ENCODE results near the gene USP15.
"Not testable (repeated sequence)": the region's sequence is repeated elsewhere in the genome, so short reads cannot be mapped to it uniquely, and the experiment has no call there.

USP15 gene

DNA sequence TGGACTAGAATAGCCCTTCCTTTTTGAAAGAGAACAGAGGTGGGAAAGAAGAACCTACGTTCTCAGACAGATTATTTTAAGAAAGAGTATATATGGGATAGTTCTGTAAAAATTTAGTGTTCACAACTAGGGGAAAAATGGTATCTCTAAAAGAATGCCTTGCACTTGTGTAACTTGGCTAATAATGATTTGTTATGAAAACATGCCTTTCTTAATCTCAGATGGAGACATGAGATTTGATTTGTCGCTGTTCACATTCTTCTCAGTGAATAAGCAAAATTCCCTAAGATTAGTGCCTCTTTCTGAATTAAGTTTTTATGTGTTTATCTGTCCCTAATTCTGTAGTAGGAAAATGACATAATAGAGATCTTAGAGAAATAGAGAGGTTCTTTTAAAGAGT, 100.8 kb downstream of the USP15 start:
- Histone ChIP-seq H3K9me3 (no peaks in the 10 kb centered on the region), H3K36me3 (peaks cover 74% of the 10 kb centered on the region), H3K27ac (no peak overlapping the region), H3K4me3 (ENCODE audit: low read depth in 1 of 2, low read length in 1 of 2) (no peak overlapping the region), H3K27me3 (no peaks in the 10 kb centered on the region), H3K4me1 (ENCODE audit: control insufficient read depth in 1 of 2, insufficient read depth in 1 of 2, low read depth in 1 of 2, low read length in 1 of 2) (no peaks in the 10 kb centered on the region)
- TF ChIP-seq, protein P1, sequence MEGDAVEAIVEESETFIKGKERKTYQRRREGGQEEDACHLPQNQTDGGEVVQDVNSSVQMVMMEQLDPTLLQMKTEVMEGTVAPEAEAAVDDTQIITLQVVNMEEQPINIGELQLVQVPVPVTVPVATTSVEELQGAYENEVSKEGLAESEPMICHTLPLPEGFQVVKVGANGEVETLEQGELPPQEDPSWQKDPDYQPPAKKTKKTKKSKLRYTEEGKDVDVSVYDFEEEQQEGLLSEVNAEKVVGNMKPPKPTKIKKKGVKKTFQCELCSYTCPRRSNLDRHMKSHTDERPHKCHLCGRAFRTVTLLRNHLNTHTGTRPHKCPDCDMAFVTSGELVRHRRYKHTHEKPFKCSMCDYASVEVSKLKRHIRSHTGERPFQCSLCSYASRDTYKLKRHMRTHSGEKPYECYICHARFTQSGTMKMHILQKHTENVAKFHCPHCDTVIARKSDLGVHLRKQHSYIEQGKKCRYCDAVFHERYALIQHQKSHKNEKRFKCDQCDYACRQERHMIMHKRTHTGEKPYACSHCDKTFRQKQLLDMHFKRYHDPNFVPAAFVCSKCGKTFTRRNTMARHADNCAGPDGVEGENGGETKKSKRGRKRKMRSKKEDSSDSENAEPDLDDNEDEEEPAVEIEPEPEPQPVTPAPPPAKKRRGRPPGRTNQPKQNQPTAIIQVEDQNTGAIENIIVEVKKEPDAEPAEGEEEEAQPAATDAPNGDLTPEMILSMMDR (IDR thresholded peaks at IDR 0.05) = no peak

DNA sequence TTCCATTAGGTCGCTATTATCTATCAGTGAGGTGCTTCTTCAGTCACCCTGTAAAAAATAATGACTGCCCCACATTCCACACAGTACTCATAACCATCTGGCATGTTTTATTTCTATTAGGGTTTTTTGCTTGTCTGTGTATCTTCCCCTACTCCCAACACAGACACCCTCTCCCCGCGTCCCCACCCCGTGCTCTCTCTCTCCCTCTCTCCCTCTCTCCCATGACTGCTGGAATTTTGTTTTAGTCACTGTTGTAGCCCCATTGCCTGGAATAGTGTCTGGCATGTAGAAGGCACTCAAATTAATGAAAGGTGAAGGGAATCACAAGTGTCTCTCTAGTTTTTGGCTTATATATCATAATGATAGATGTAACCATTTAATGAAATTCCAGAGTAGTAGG, 103.3 kb downstream of the USP15 start:
- TF ChIP-seq, protein P1 (IDR thresholded peaks at IDR 0.05) = no peak
- Histone ChIP-seq H3K27ac (no peak overlapping the region), H3K9me3 (no peaks in the 10 kb centered on the region), H3K4me3 (ENCODE audit: low read depth in 1 of 2, low read length in 1 of 2) (no peak overlapping the region), H3K4me1 (ENCODE audit: control insufficient read depth in 1 of 2, insufficient read depth in 1 of 2, low read depth in 1 of 2, low read length in 1 of 2) (no peaks in the 10 kb centered on the region), H3K36me3 (peaks cover 49% of the 10 kb centered on the region), H3K27me3 (no peaks in the 10 kb centered on the region)

DNA sequence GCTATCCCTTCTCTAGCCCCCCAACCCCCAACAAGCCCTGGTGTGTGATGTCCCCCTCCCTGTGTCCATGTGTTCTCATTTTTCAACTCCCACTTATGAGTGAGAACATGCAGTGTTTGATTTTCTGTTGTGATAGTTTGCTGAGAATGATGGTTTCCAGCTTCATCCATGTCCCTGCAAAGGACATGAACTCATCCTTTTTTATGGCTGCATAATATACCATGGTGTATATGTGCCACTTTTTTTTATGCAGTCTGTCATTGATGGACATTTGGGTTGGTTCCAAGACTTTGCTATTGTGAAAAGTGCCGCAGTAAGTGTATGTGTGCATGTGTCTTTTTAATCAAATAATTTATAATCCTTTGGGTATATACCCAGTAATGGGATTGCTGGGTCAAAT, 104.5 kb downstream of the USP15 start:
- not testable (repeated sequence) for H3K27me3 ChIP-seq; H3K4me3 ChIP-seq (ENCODE audit: low read depth in 1 of 2, low read length in 1 of 2); H3K27ac ChIP-seq; H3K4me1 ChIP-seq (ENCODE audit: control insufficient read depth in 1 of 2, insufficient read depth in 1 of 2, low read depth in 1 of 2, low read length in 1 of 2); H3K9me3 ChIP-seq
- H3K36me3 ChIP-seq = peaks cover 41% of the 10 kb centered on the region

DNA sequence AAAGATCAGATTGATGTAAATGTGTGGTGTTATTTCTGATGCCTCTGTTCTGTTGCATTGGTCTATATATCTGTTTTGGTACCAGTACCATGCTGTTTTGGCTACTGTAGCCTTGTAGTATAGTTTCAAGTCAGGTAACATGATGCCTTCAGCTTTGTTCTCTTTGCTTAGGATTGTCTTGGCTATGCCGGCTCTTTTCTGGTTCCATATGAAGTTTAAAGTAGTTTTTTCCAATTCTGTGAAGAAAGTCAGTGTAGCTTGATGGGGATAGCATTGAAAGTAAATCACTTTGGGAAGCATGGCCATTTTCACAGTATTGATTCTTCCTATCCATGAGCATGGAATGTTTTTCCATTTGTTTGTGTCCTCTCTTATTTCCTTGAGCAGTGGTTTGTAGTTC, 105.6 kb downstream of the USP15 start:
- not testable (repeated sequence) for H3K27ac ChIP-seq; H3K9me3 ChIP-seq; H3K27me3 ChIP-seq; H3K4me1 ChIP-seq (ENCODE audit: control insufficient read depth in 1 of 2, insufficient read depth in 1 of 2, low read depth in 1 of 2, low read length in 1 of 2); H3K4me3 ChIP-seq (ENCODE audit: low read depth in 1 of 2, low read length in 1 of 2)
- H3K36me3 ChIP-seq = peaks cover 47% of the 10 kb centered on the region

DNA sequence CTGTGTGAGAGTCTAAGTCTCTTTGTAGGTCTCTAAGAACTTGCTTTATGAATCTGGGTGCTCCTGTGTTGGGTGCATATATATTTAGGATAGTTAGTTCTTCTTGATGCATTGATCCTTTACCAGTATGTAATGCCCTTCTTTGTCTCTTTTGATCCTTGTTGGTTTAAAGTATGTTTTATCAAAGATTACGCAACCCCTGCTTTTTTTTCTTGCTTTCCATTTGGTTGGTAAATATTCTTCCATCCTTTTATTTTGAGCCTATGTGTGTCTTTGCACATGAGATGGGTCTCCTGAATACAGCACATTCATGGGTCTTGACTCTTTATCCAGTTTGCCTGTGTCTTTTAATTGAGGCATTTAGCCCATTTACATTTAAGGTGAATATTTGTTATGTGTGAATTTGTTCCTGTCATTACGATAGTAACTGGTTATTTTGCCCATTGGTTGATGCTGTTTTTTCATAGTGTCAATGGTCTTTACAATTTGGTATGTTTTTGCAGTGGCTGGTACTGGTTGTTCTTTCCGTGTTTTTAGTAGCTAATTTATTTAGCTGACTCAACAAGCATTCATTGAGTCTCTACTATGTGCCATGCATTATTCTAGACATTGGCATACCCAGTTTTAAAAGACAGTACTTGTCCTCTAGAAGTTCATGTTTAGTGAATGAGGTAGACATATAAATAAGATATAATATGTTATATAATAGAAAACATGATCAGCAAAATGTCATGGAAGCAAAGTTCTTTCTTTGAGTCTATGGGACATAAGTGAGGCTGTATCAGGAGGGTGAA, 108.4 kb downstream of the USP15 start:
- H3K36me3 ChIP-seq = peaks cover 32% of the 10 kb centered on the region

DNA sequence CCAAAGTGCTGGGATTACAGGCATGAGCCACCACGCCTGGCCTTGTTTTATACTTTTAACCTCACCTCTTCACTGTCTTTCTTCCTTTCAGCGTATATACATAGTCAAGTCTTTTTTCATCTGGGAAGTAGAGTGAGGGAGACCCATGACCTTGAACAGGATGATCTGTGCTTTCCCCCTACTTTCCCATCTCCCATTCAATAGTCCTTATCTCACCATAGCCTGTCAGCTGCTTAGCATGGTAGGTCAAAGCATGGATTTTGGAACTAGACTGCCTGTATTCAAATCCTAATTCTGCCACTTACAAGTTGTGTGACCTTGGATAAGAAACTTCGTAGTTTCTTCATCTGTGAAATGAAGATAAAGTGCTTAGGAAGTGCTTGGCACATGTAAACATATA, 110.0 kb downstream of the USP15 start:
- TF ChIP-seq, protein P1 (IDR thresholded peaks at IDR 0.05) = no peak
- no peak overlapping the region for H3K4me3 ChIP-seq (ENCODE audit: low read depth in 1 of 2, low read length in 1 of 2)
- no peaks in the 10 kb centered on the region for H3K9me3 ChIP-seq
- peaks cover 35% of the 10 kb centered on the region for H3K36me3 ChIP-seq
- H3K4me1 ChIP-seq (ENCODE audit: control insufficient read depth in 1 of 2, insufficient read depth in 1 of 2, low read depth in 1 of 2, low read length in 1 of 2) = no peaks in the 10 kb centered on the region
- H3K27ac ChIP-seq = no peak overlapping the region
- H3K27me3 ChIP-seq = no peaks in the 10 kb centered on the region

More for the DNA sequence above, 108.4 kb downstream of the USP15 start:
- H3K9me3 ChIP-seq; H3K27me3 ChIP-seq; H3K4me3 ChIP-seq (ENCODE audit: low read depth in 1 of 2, low read length in 1 of 2); H3K4me1 ChIP-seq (ENCODE audit: control insufficient read depth in 1 of 2, insufficient read depth in 1 of 2, low read depth in 1 of 2, low read length in 1 of 2); H3K27ac ChIP-seq: not testable (repeated sequence)

DNA sequence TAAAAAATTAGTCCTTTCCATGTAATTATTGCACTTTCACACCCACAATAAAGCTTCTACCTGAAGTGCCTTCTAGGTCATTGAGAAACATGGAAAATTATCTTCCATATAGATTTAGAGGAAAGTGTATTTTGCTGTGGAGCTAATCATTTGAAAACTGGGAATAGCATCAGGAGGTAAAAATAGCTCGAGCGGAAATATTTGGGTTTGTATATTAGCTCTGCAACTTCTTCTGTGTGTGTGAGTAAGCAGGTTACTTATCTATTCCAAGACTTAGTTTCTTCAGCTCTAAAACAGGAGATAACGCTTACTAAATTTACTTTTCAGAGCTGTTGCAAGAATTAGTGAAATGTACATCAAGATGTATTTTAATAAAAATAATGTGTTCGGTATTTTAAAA, 111.5 kb downstream of the USP15 start:
- Histone ChIP-seq H3K4me1 (ENCODE audit: control insufficient read depth in 1 of 2, insufficient read depth in 1 of 2, low read depth in 1 of 2, low read length in 1 of 2) (no peaks in the 10 kb centered on the region), H3K27me3 (no peaks in the 10 kb centered on the region), H3K9me3 (no peaks in the 10 kb centered on the region), H3K4me3 (ENCODE audit: low read depth in 1 of 2, low read length in 1 of 2) (no peak overlapping the region), H3K27ac (no peak overlapping the region), H3K36me3 (peaks cover 43% of the 10 kb centered on the region)
- TF ChIP-seq, protein P1 (IDR thresholded peaks at IDR 0.05) = no peak
